Progenitor cell of endocrine pancreas (in vitro differentiated cells): ENCODE results near the gene SLC35F2. TPM values are rescaled to one million over a fixed set of nuclear protein-coding genes. Genes with fewer than 3 reads are reported as not detected.

ENCODE experiments used
- DNase-seq: peaks from one replicate; pipeline ENCODE4 v3.0.0; 2021; ENCODE audit warnings: low spot score; ENCODE audit not compliant: unreplicated experiment
- H3K27ac Mint-ChIP-seq: 2 replicates; pipeline ENCODE4 v1.8.0; 2021; ENCODE audit warnings: mild to moderate bottlenecking, moderate library complexity, mixed read lengths
- H3K27me3 Mint-ChIP-seq: 2 replicates; pipeline ENCODE4 v1.8.0; 2021; ENCODE audit warnings: mixed read lengths
- H3K36me3 Mint-ChIP-seq: 2 replicates; pipeline ENCODE4 v1.8.0; 2022; ENCODE audit warnings: mixed read lengths; ENCODE audit not compliant: insufficient read depth
- H3K4me1 Mint-ChIP-seq: 2 replicates; pipeline ENCODE4 v1.8.0; 2021; ENCODE audit warnings: low read depth, mixed read lengths
- H3K4me3 Mint-ChIP-seq: 2 replicates; pipeline ENCODE4 v1.8.0; 2021; ENCODE audit warnings: low read depth, mild to moderate bottlenecking, moderate library complexity, mixed read lengths
- H3K9me3 Mint-ChIP-seq: 2 replicates; pipeline ENCODE4 v1.8.0; 2021; ENCODE audit warnings: low read depth, mixed read lengths
- CTCF ChIP-seq: fragments of 200-600 bp; sonication (generic); IDR thresholded peaks from one replicate; pipeline ENCODE4 v1.5.0; 2021; ENCODE audit warnings: antibody characterized with exemption, mild to moderate bottlenecking; ENCODE audit not compliant: unreplicated experiment
- total RNA-seq: library from RNA; stranded (reverse); gene quantifications from 2 replicates; pipeline ENCODE4 v1.2.1, GENCODE V29; 2021

SLC35F2 gene
- total RNA-seq, 1 donor from 2014 or later = 17.5 TPM

- DNase-seq = no peak
- Mint-ChIP-seq H3K27me3 (no peaks in the 10 kb centered on the region), H3K9me3 (no peaks in the 10 kb centered on the region), H3K27ac (no peak overlapping the region), H3K36me3 (no peaks in the 10 kb centered on the region), H3K4me3 (no peak overlapping the region), H3K4me1 (no peaks in the 10 kb centered on the region)
- no peak for TF ChIP-seq CTCF
Observed at GRCh38 chr11:107747622-107748021, 111.0 kb downstream of the SLC35F2 start.

- Mint-ChIP-seq H3K36me3 (no peaks in the 10 kb centered on the region), H3K9me3 (peaks cover 7% of the 10 kb centered on the region), H3K4me1 (no peaks in the 10 kb centered on the region), H3K4me3 (no peak overlapping the region), H3K27ac (no peak overlapping the region), H3K27me3 (no peaks in the 10 kb centered on the region)
- DNase-seq = no peak
- no peak for TF ChIP-seq CTCF
Observed at GRCh38 chr11:107744736-107745135, 113.9 kb downstream of the SLC35F2 start.

- no peak overlapping the region for H3K4me3 Mint-ChIP-seq
- no peaks in the 10 kb centered on the region for H3K27me3 Mint-ChIP-seq
- H3K27ac Mint-ChIP-seq = no peak overlapping the region
- no peaks in the 10 kb centered on the region for H3K36me3 Mint-ChIP-seq
- no peak for DNase-seq
- no peaks in the 10 kb centered on the region for H3K4me1 Mint-ChIP-seq
- no peak for TF ChIP-seq CTCF
- H3K9me3 Mint-ChIP-seq = peaks cover 11% of the 10 kb centered on the region
Observed at GRCh38 chr11:107743191-107743590, 115.4 kb downstream of the SLC35F2 start.

- Mint-ChIP-seq H3K27me3 (no peaks in the 10 kb centered on the region), H3K4me1 (no peaks in the 10 kb centered on the region), H3K36me3 (no peaks in the 10 kb centered on the region), H3K4me3 (no peak overlapping the region), H3K27ac (no peak overlapping the region), H3K9me3 (peaks cover 11% of the 10 kb centered on the region)
- peak; percentile 52 for TF ChIP-seq CTCF
- no peak for DNase-seq
Observed at GRCh38 chr11:107741044-107741823, 117.4 kb downstream of the SLC35F2 start.

Other genes with a start within 250 kb of the SLC35F2 start
- gene SLN, start 146.7 kb downstream of the SLC35F2 start, total RNA-seq = 0.67 TPM in 1 of 2 replicates, not detected in the other
- 2.8 and 2.9 TPM in 2 replicates for gene RAB39A, start 69.7 kb upstream of the SLC35F2 start, total RNA-seq
- 35.2 and 37.9 TPM in 2 replicates for gene CUL5, start 150.1 kb upstream of the SLC35F2 start, total RNA-seq